ENCODE results near the gene IFNGR2.
"Not testable (repeated sequence)": the region's sequence is repeated elsewhere in the genome, so short reads cannot be mapped to it uniquely, and the experiment has no call there.

The IFNGR2 gene

GRCh38 chr21:33403128-33403785 lies at the start of gene IFNGR2:
TSS of gene IFNGR2 (plus strand) at chr21:33403413. CDS start at chr21:33403544, 131 bp downstream.
- DNase-seq (ENCODE audit: low read depth, low spot score), result no peak

- no peak for DNase-seq (ENCODE audit: low read depth, low spot score)
Measured at GRCh38 chr21:33355355-33355754, 47.9 kb upstream of the IFNGR2 start.

- DNase-seq (ENCODE audit: low read depth, low spot score), result no peak
Measured at GRCh38 chr21:33355996-33356395, 47.2 kb upstream of the IFNGR2 start.

- no peak for DNase-seq (ENCODE audit: low read depth, low spot score)
Measured at GRCh38 chr21:33357177-33357576, 46.0 kb upstream of the IFNGR2 start.

- no peak for DNase-seq (ENCODE audit: low read depth, low spot score)
Measured at GRCh38 chr21:33359446-33359845, 43.8 kb upstream of the IFNGR2 start.

GRCh38 chr21:33360281-33360680 lies 42.9 kb upstream of the IFNGR2 start:
- no peak for DNase-seq (ENCODE audit: low read depth, low spot score)

GRCh38 chr21:33360881-33361602 lies 42.2 kb upstream of the IFNGR2 start:
- peak; percentile 78 for DNase-seq (ENCODE audit: low read depth, low spot score)

GRCh38 chr21:33362044-33362555 lies 41.1 kb upstream of the IFNGR2 start:
- DNase-seq (ENCODE audit: low read depth, low spot score), result peak; percentile 50

- DNase-seq (ENCODE audit: low read depth, low spot score), result not testable (repeated sequence)
Measured at GRCh38 chr21:33363911-33364609, 39.2 kb upstream of the IFNGR2 start.

GRCh38 chr21:33364830-33365229 lies 38.4 kb upstream of the IFNGR2 start:
- DNase-seq (ENCODE audit: low read depth, low spot score), result no peak

- DNase-seq (ENCODE audit: low read depth, low spot score), result no peak
Measured at GRCh38 chr21:33367309-33367973, 35.8 kb upstream of the IFNGR2 start.

- no peak for DNase-seq (ENCODE audit: low read depth, low spot score)
Measured at GRCh38 chr21:33368124-33368523, 35.1 kb upstream of the IFNGR2 start.

- no peak for DNase-seq (ENCODE audit: low read depth, low spot score)
Measured at GRCh38 chr21:33368576-33368975, 34.6 kb upstream of the IFNGR2 start.

GRCh38 chr21:33369586-33369985 lies 33.6 kb upstream of the IFNGR2 start:
- DNase-seq (ENCODE audit: low read depth, low spot score), result no peak

- no peak for DNase-seq (ENCODE audit: low read depth, low spot score)
Measured at GRCh38 chr21:33370305-33370704, 32.9 kb upstream of the IFNGR2 start.

- no peak for DNase-seq (ENCODE audit: low read depth, low spot score)
Measured at GRCh38 chr21:33371366-33371765, 31.8 kb upstream of the IFNGR2 start.

- DNase-seq (ENCODE audit: low read depth, low spot score), result no peak
Measured at GRCh38 chr21:33372582-33372981, 30.6 kb upstream of the IFNGR2 start.

- DNase-seq (ENCODE audit: low read depth, low spot score), result no peak
Measured at GRCh38 chr21:33373451-33373850, 29.8 kb upstream of the IFNGR2 start.

- DNase-seq (ENCODE audit: low read depth, low spot score), result no peak
Measured at GRCh38 chr21:33374080-33374449, 29.1 kb upstream of the IFNGR2 start.

GRCh38 chr21:33374450-33375096 lies 28.6 kb upstream of the IFNGR2 start:
- DNase-seq (ENCODE audit: low read depth, low spot score), result peak; percentile 35

- no peak for DNase-seq (ENCODE audit: low read depth, low spot score)
Measured at GRCh38 chr21:33375101-33375644, 28.0 kb upstream of the IFNGR2 start.

All from activated CD4-positive, CD25-positive, alpha-beta regulatory T cell treated with anti-CD3 and anti-CD28 coated beads, Interleukin-2, amount 50 U/mL, for 16 hours (primary cell).